ENCODE results near the gene TIPIN. TPM values are rescaled to one million over a fixed set of nuclear protein-coding genes. Genes with fewer than 3 reads are reported as not detected.
A peak's percentile ranks its signal among the peaks of the same experiment; 100 is the strongest.

TIPIN gene
- total RNA-seq, 1 donor from 2014 or later, result 17.7 TPM

GRCh38 chr15:66389859-66390381 is 33.4 kb upstream of the TIPIN start:
- Mint-ChIP-seq H3K27ac (ENCODE audit: unreplicated experiment) (no peak overlapping the region), H3K27me3 (ENCODE audit: unreplicated experiment) (peaks cover 4% of the 10 kb centered on the region), H3K9me3 (ENCODE audit: unreplicated experiment) (no peaks in the 10 kb centered on the region), H3K36me3 (ENCODE audit: low read depth, unreplicated experiment) (peaks cover 16% of the 10 kb centered on the region), H3K4me3 (ENCODE audit: unreplicated experiment) (peak overlapping the region; percentile 77), H3K4me1 (ENCODE audit: unreplicated experiment) (peaks cover 56% of the 10 kb centered on the region)
- no peak for TF ChIP-seq CTCF (IDR thresholded peaks at IDR 0.05; ENCODE audit: unreplicated experiment)
- DNase-seq (ENCODE audit: low spot score), result no peak

- H3K4me1 Mint-ChIP-seq (ENCODE audit: unreplicated experiment), result peaks cover 58% of the 10 kb centered on the region
- DNase-seq (ENCODE audit: low spot score), result no peak
- peaks cover 4% of the 10 kb centered on the region for H3K27me3 Mint-ChIP-seq (ENCODE audit: unreplicated experiment)
- peak overlapping the region; percentile 7 for H3K27ac Mint-ChIP-seq (ENCODE audit: unreplicated experiment)
- peak overlapping the region; percentile 96 for H3K4me3 Mint-ChIP-seq (ENCODE audit: unreplicated experiment)
- TF ChIP-seq CTCF (IDR thresholded peaks at IDR 0.05; ENCODE audit: unreplicated experiment), result no peak
- H3K9me3 Mint-ChIP-seq (ENCODE audit: unreplicated experiment), result no peaks in the 10 kb centered on the region
- peaks cover 16% of the 10 kb centered on the region for H3K36me3 Mint-ChIP-seq (ENCODE audit: low read depth, unreplicated experiment)
Measured at GRCh38 chr15:66389098-66389858, 32.8 kb upstream of the TIPIN start.

GRCh38 chr15:66388576-66388975 is 32.1 kb upstream of the TIPIN start:
- Mint-ChIP-seq H3K4me1 (ENCODE audit: unreplicated experiment) (peaks cover 55% of the 10 kb centered on the region), H3K27me3 (ENCODE audit: unreplicated experiment) (peaks cover 4% of the 10 kb centered on the region), H3K4me3 (ENCODE audit: unreplicated experiment) (peak overlapping the region; percentile 96), H3K27ac (ENCODE audit: unreplicated experiment) (no peak overlapping the region), H3K36me3 (ENCODE audit: low read depth, unreplicated experiment) (peaks cover 16% of the 10 kb centered on the region), H3K9me3 (ENCODE audit: unreplicated experiment) (no peaks in the 10 kb centered on the region)
- no peak for TF ChIP-seq CTCF (IDR thresholded peaks at IDR 0.05; ENCODE audit: unreplicated experiment)
- DNase-seq (ENCODE audit: low spot score), result no peak

- no peak for TF ChIP-seq CTCF (IDR thresholded peaks at IDR 0.05; ENCODE audit: unreplicated experiment)
- H3K4me1 Mint-ChIP-seq (ENCODE audit: unreplicated experiment), result peaks cover 51% of the 10 kb centered on the region
- DNase-seq (ENCODE audit: low spot score), result no peak
- peak overlapping the region; percentile 67 for H3K27ac Mint-ChIP-seq (ENCODE audit: unreplicated experiment)
- peaks cover 16% of the 10 kb centered on the region for H3K36me3 Mint-ChIP-seq (ENCODE audit: low read depth, unreplicated experiment)
- peak overlapping the region; percentile 96 for H3K4me3 Mint-ChIP-seq (ENCODE audit: unreplicated experiment)
- no peaks in the 10 kb centered on the region for H3K9me3 Mint-ChIP-seq (ENCODE audit: unreplicated experiment)
- H3K27me3 Mint-ChIP-seq (ENCODE audit: unreplicated experiment), result peaks cover 4% of the 10 kb centered on the region
Measured at GRCh38 chr15:66388043-66388363, 31.5 kb upstream of the TIPIN start.

Measured in endothelial cell (in vitro differentiated cells).